Measurements from ENCODE around the gene ADGRF3. TPM values are rescaled to one million over a fixed set of nuclear protein-coding genes. Genes with fewer than 3 reads are reported as not detected.
A peak's percentile ranks its signal among the peaks of the same experiment; 100 is the strongest.
"Not testable (repeated sequence)": the region's sequence is repeated elsewhere in the genome, so short reads cannot be mapped to it uniquely, and the experiment has no call there.

Gene ADGRF3
- polyA plus RNA-seq, 2 donors = 0.11 to 0.12 TPM

GRCh38 chr2:26369664-26370063 is 23.1 kb upstream of the ADGRF3 start:
- not testable (repeated sequence) for H3K9me3 ChIP-seq (ENCODE audit: control insufficient read depth in 2 of 2, insufficient read depth in 1 of 2, low read depth in 1 of 2, low read length in 1 of 2); H3K27me3 ChIP-seq (ENCODE audit: control insufficient read depth in 1 of 2, insufficient read depth in 2 of 2, low read length in 2 of 2); H3K27ac ChIP-seq (ENCODE audit: low read depth in 2 of 2, low read length in 1 of 2); H3K36me3 ChIP-seq (ENCODE audit: control insufficient read depth in 2 of 2, insufficient read depth in 2 of 2, low read length in 1 of 2); H3K4me3 ChIP-seq (ENCODE audit: low read depth in 1 of 2, low read length in 2 of 2); H3K4me1 ChIP-seq (ENCODE audit: control insufficient read depth in 2 of 2, insufficient read depth in 2 of 2, low read length in 1 of 2)
- WGBS, 2 donors = 54% methylated on average over 2 of the region's 2 CpGs; no CpG with 5 or more reads in 1 of the 2 donors

- H3K27me3 ChIP-seq (ENCODE audit: control insufficient read depth in 1 of 2, insufficient read depth in 2 of 2, low read length in 2 of 2) = no peaks in the 10 kb centered on the region
- H3K36me3 ChIP-seq (ENCODE audit: control insufficient read depth in 2 of 2, insufficient read depth in 2 of 2, low read length in 1 of 2) = peaks cover 2 to 3% of the 10 kb centered on the region in 2 donors
- H3K9me3 ChIP-seq (ENCODE audit: control insufficient read depth in 2 of 2, insufficient read depth in 1 of 2, low read depth in 1 of 2, low read length in 1 of 2) = no peaks in the 10 kb centered on the region
- H3K4me3 ChIP-seq (ENCODE audit: low read depth in 1 of 2, low read length in 2 of 2) = no peak overlapping the region
- WGBS, 2 donors = 90 to 92% methylated on average over 5 of the region's 5 CpGs
- no peaks in the 10 kb centered on the region for H3K4me1 ChIP-seq (ENCODE audit: control insufficient read depth in 2 of 2, insufficient read depth in 2 of 2, low read length in 1 of 2)
- H3K27ac ChIP-seq (ENCODE audit: low read depth in 2 of 2, low read length in 1 of 2) = no peak overlapping the region
These were observed 20.4 kb upstream of the ADGRF3 start for GRCh38 chr2:26366957-26367356.

GRCh38 chr2:26364669-26365068 is 18.1 kb upstream of the ADGRF3 start:
- Histone ChIP-seq H3K4me3 (ENCODE audit: low read depth in 1 of 2, low read length in 2 of 2) (no peak overlapping the region), H3K36me3 (ENCODE audit: control insufficient read depth in 2 of 2, insufficient read depth in 2 of 2, low read length in 1 of 2) (peaks cover 2 to 3% of the 10 kb centered on the region in 2 donors), H3K27ac (ENCODE audit: low read depth in 2 of 2, low read length in 1 of 2) (no peak overlapping the region), H3K4me1 (ENCODE audit: control insufficient read depth in 2 of 2, insufficient read depth in 2 of 2, low read length in 1 of 2) (peaks cover 0 to 3% of the 10 kb centered on the region in 2 donors), H3K27me3 (ENCODE audit: control insufficient read depth in 1 of 2, insufficient read depth in 2 of 2, low read length in 2 of 2) (no peaks in the 10 kb centered on the region), H3K9me3 (ENCODE audit: control insufficient read depth in 2 of 2, insufficient read depth in 1 of 2, low read depth in 1 of 2, low read length in 1 of 2) (no peaks in the 10 kb centered on the region)
- 95 to 96% methylated on average over 4 of the region's 4 CpGs for WGBS, 2 donors

GRCh38 chr2:26363958-26364357 is 17.4 kb upstream of the ADGRF3 start:
- WGBS, 2 donors = 79 to 95% methylated on average over 3 of the region's 3 CpGs
- Histone ChIP-seq H3K4me3 (ENCODE audit: low read depth in 1 of 2, low read length in 2 of 2) (no peak overlapping the region), H3K27me3 (ENCODE audit: control insufficient read depth in 1 of 2, insufficient read depth in 2 of 2, low read length in 2 of 2) (no peaks in the 10 kb centered on the region), H3K27ac (ENCODE audit: low read depth in 2 of 2, low read length in 1 of 2) (no peak overlapping the region), H3K36me3 (ENCODE audit: control insufficient read depth in 2 of 2, insufficient read depth in 2 of 2, low read length in 1 of 2) (peaks cover 2 to 3% of the 10 kb centered on the region in 2 donors), H3K4me1 (ENCODE audit: control insufficient read depth in 2 of 2, insufficient read depth in 2 of 2, low read length in 1 of 2) (peaks cover 0 to 3% of the 10 kb centered on the region in 2 donors), H3K9me3 (ENCODE audit: control insufficient read depth in 2 of 2, insufficient read depth in 1 of 2, low read depth in 1 of 2, low read length in 1 of 2) (no peaks in the 10 kb centered on the region)

GRCh38 chr2:26363323-26363722 is 16.7 kb upstream of the ADGRF3 start:
- Histone ChIP-seq H3K4me3 (ENCODE audit: low read depth in 1 of 2, low read length in 2 of 2) (no peak overlapping the region), H3K27me3 (ENCODE audit: control insufficient read depth in 1 of 2, insufficient read depth in 2 of 2, low read length in 2 of 2) (no peaks in the 10 kb centered on the region), H3K9me3 (ENCODE audit: control insufficient read depth in 2 of 2, insufficient read depth in 1 of 2, low read depth in 1 of 2, low read length in 1 of 2) (no peaks in the 10 kb centered on the region), H3K36me3 (ENCODE audit: control insufficient read depth in 2 of 2, insufficient read depth in 2 of 2, low read length in 1 of 2) (peaks cover 2 to 3% of the 10 kb centered on the region in 2 donors), H3K4me1 (ENCODE audit: control insufficient read depth in 2 of 2, insufficient read depth in 2 of 2, low read length in 1 of 2) (peaks cover 0 to 3% of the 10 kb centered on the region in 2 donors), H3K27ac (ENCODE audit: low read depth in 2 of 2, low read length in 1 of 2) (no peak overlapping the region)
- WGBS, 2 donors = 58 to 59% methylated on average over 4 of the region's 4 CpGs

GRCh38 chr2:26359886-26360473 is 13.4 kb upstream of the ADGRF3 start:
- Histone ChIP-seq H3K4me3 (ENCODE audit: low read depth in 1 of 2, low read length in 2 of 2) (no peak overlapping the region), H3K9me3 (ENCODE audit: control insufficient read depth in 2 of 2, insufficient read depth in 1 of 2, low read depth in 1 of 2, low read length in 1 of 2) (no peaks in the 10 kb centered on the region), H3K27me3 (ENCODE audit: control insufficient read depth in 1 of 2, insufficient read depth in 2 of 2, low read length in 2 of 2) (no peaks in the 10 kb centered on the region), H3K27ac (ENCODE audit: low read depth in 2 of 2, low read length in 1 of 2) (peak overlapping the region in 1 of 2 donors; percentile 48), H3K4me1 (ENCODE audit: control insufficient read depth in 2 of 2, insufficient read depth in 2 of 2, low read length in 1 of 2) (peaks cover 0 to 3% of the 10 kb centered on the region in 2 donors), H3K36me3 (ENCODE audit: control insufficient read depth in 2 of 2, insufficient read depth in 2 of 2, low read length in 1 of 2) (no peaks in the 10 kb centered on the region)
- WGBS, 2 donors = 66 to 73% methylated on average over 4 of the region's 4 CpGs

- Histone ChIP-seq H3K4me3 (ENCODE audit: low read depth in 1 of 2, low read length in 2 of 2) (no peak overlapping the region), H3K27me3 (ENCODE audit: control insufficient read depth in 1 of 2, insufficient read depth in 2 of 2, low read length in 2 of 2) (no peaks in the 10 kb centered on the region)
- 51 to 71% methylated on average over 2 of the region's 2 CpGs for WGBS, 2 donors
These were observed 10.2 kb upstream of the ADGRF3 start for GRCh38 chr2:26356771-26357170.

GRCh38 chr2:26356111-26356510 is 9.5 kb upstream of the ADGRF3 start:
- Histone ChIP-seq H3K9me3 (ENCODE audit: control insufficient read depth in 2 of 2, insufficient read depth in 1 of 2, low read depth in 1 of 2, low read length in 1 of 2) (no peaks in the 10 kb centered on the region), H3K4me1 (ENCODE audit: control insufficient read depth in 2 of 2, insufficient read depth in 2 of 2, low read length in 1 of 2) (no peaks in the 10 kb centered on the region), H3K4me3 (ENCODE audit: low read depth in 1 of 2, low read length in 2 of 2) (no peak overlapping the region), H3K36me3 (ENCODE audit: control insufficient read depth in 2 of 2, insufficient read depth in 2 of 2, low read length in 1 of 2) (no peaks in the 10 kb centered on the region), H3K27me3 (ENCODE audit: control insufficient read depth in 1 of 2, insufficient read depth in 2 of 2, low read length in 2 of 2) (no peaks in the 10 kb centered on the region), H3K27ac (ENCODE audit: low read depth in 2 of 2, low read length in 1 of 2) (peak overlapping the region; percentile 63 to 89)
- WGBS, 2 donors = 95 to 96% methylated on average over 2 of the region's 2 CpGs

More at GRCh38 chr2:26356771-26357170, 10.2 kb upstream of the ADGRF3 start:
- no peaks in the 10 kb centered on the region for H3K9me3 ChIP-seq (ENCODE audit: control insufficient read depth in 2 of 2, insufficient read depth in 1 of 2, low read depth in 1 of 2, low read length in 1 of 2)
- peak overlapping the region in 1 of 2 donors; percentile 73 for H3K27ac ChIP-seq (ENCODE audit: low read depth in 2 of 2, low read length in 1 of 2)
- peaks cover 0 to 3% of the 10 kb centered on the region in 2 donors for H3K4me1 ChIP-seq (ENCODE audit: control insufficient read depth in 2 of 2, insufficient read depth in 2 of 2, low read length in 1 of 2)
- H3K36me3 ChIP-seq (ENCODE audit: control insufficient read depth in 2 of 2, insufficient read depth in 2 of 2, low read length in 1 of 2) = no peaks in the 10 kb centered on the region

GRCh38 chr2:26355038-26355995 is 8.7 kb upstream of the ADGRF3 start:
- no peak overlapping the region for H3K4me3 ChIP-seq (ENCODE audit: low read depth in 1 of 2, low read length in 2 of 2)
- no peaks in the 10 kb centered on the region for H3K9me3 ChIP-seq (ENCODE audit: control insufficient read depth in 2 of 2, insufficient read depth in 1 of 2, low read depth in 1 of 2, low read length in 1 of 2)
- H3K36me3 ChIP-seq (ENCODE audit: control insufficient read depth in 2 of 2, insufficient read depth in 2 of 2, low read length in 1 of 2) = no peaks in the 10 kb centered on the region
- H3K27me3 ChIP-seq (ENCODE audit: control insufficient read depth in 1 of 2, insufficient read depth in 2 of 2, low read length in 2 of 2) = no peaks in the 10 kb centered on the region
- 47 to 64% methylated on average over 9 of the region's 9 CpGs for WGBS, 2 donors
- peak overlapping the region; percentile 63 to 89 for H3K27ac ChIP-seq (ENCODE audit: low read depth in 2 of 2, low read length in 1 of 2)
- no peaks in the 10 kb centered on the region for H3K4me1 ChIP-seq (ENCODE audit: control insufficient read depth in 2 of 2, insufficient read depth in 2 of 2, low read length in 1 of 2)

Data from esophagus (tissue), 2 donors.